ENCODE measurements around the gene ACOX2.

DNA sequence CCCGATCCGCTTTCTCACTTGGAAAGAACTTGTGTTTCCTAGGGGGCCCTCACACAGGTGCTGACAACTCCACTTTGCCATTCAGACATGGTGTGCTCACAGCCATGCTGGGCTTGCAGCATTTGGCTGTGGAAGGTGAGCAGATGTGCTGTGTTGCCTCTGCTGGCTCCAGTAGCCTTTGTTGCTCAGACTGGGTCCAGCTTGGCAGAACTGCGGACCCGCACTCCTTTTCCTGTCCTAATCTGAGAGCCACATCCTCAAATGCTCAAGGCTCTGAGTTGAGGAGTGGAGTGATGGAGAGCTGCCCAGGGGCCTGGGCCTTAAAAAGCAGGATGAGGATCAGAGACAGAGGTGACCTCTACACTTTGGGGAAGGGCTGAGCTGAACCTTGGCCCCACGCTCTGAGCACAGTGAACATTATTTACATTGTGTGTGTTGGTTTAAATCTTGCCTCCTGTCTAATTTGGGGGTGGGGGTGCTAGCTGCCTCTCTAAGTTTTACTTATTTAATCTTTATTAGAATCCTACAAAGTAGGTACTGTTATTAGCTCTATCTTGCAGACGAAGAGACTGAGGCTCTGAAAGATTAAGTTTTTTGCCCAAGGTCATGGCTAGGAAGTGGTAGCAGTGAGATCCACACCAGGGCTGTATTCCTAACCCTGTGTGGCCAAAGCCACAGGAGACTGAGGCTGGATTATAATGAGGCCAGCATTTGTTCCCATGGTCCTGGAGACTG is 17.2 kb downstream of the ACOX2 start:
- TF ChIP-seq, protein P1, sequence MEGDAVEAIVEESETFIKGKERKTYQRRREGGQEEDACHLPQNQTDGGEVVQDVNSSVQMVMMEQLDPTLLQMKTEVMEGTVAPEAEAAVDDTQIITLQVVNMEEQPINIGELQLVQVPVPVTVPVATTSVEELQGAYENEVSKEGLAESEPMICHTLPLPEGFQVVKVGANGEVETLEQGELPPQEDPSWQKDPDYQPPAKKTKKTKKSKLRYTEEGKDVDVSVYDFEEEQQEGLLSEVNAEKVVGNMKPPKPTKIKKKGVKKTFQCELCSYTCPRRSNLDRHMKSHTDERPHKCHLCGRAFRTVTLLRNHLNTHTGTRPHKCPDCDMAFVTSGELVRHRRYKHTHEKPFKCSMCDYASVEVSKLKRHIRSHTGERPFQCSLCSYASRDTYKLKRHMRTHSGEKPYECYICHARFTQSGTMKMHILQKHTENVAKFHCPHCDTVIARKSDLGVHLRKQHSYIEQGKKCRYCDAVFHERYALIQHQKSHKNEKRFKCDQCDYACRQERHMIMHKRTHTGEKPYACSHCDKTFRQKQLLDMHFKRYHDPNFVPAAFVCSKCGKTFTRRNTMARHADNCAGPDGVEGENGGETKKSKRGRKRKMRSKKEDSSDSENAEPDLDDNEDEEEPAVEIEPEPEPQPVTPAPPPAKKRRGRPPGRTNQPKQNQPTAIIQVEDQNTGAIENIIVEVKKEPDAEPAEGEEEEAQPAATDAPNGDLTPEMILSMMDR (IDR thresholded peaks at IDR 0.05; ENCODE audit: low read depth, low read length) = no peak
- no peak for TF ChIP-seq EZH2phosphoT487 (IDR thresholded peaks at IDR 0.05; ENCODE audit: low read depth)

Data from OCI-LY3 (cell line).